ENCODE measurements around the gene PCDHGA12.

DNA sequence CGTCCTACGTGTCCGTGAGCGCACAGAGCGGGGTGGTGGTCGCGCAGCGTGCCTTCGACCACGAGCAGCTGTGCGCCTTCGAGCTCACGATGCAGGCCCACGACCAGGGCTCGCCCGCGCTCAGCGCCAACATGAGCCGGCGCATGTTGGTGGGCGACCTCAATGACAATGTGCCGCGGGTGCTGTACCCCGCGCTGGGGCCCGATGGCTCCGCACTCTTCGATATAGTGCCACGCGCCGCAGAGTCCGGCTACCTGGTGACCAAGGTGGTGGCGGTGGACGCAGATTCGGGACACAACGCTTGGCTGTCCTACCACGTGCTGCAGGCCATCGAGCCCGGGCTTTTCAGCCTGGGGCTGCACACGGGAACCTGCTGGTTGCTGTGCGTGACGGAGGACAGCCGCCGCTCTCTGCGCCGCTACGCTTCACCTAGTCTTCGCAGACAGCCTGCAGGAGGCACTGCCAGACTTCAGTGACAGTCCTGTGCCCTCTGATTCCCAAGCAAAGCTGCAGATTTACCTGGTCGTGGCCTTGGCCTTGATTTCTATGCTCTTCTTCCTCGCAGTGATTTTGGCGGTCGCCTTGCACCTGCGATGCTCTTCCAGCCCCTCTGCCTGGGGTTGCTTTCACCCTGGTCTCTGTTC is 2.4 kb upstream of the PCDHGA12 start:
- TF ChIP-seq, protein P1, sequence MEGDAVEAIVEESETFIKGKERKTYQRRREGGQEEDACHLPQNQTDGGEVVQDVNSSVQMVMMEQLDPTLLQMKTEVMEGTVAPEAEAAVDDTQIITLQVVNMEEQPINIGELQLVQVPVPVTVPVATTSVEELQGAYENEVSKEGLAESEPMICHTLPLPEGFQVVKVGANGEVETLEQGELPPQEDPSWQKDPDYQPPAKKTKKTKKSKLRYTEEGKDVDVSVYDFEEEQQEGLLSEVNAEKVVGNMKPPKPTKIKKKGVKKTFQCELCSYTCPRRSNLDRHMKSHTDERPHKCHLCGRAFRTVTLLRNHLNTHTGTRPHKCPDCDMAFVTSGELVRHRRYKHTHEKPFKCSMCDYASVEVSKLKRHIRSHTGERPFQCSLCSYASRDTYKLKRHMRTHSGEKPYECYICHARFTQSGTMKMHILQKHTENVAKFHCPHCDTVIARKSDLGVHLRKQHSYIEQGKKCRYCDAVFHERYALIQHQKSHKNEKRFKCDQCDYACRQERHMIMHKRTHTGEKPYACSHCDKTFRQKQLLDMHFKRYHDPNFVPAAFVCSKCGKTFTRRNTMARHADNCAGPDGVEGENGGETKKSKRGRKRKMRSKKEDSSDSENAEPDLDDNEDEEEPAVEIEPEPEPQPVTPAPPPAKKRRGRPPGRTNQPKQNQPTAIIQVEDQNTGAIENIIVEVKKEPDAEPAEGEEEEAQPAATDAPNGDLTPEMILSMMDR (IDR thresholded peaks at IDR 0.05), result no peak
- no peak for TF ChIP-seq POLR2A (IDR thresholded peaks at IDR 0.05)
